ENCODE data around the gene SH3BP1.

GRCh38 chr22:37655252-37655563 is 15.7 kb downstream of the SH3BP1 start:
- no peak for TF ChIP-seq REST (IDR thresholded peaks at IDR 0.05; ENCODE audit: borderline replicate concordance)
- TF ChIP-seq POLR2AphosphoS5 (IDR thresholded peaks at IDR 0.05) = no peak
- no peak for TF ChIP-seq CTCF (IDR thresholded peaks at IDR 0.05; ENCODE audit: poor library complexity, severe bottlenecking)

All from neural cell (in vitro differentiated cells).